Measurements from ENCODE around the gene ANTXR1.

DNA sequence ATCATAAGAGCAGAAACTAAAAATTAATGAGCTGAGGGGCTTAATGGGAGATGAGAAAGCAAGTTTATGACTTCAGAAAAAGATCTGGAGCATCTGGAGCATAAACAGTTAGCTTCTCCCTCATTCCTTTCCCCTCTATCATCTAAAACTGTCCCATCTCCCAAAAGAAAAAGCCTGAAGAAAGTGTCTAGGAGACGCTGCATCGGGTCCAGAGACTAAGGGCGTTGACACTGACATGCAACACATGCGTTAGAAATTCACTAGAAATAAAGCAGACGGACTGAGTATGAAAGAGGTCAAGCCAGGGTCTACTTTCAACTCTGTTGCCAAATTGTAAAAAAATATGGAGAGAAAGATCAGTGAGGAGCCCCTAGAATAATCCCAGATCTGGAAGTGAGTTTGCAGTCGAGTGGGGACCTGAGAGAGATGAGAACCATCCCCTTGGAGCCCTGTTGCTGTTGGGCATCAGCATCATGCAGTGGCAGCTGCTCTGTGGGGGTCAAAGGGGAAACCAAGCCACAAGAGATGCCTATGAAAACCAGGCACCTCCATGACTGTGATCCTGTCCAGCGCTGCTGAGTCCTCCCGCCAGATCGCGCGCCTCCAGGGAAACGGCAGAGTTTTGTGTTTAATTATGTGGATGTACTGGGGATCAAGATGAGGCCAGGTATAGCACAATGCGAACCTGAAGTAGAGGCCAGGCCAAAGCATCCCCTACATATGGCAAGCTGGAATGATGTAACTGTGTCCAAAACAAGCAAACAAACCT is 13.9 kb downstream of the ANTXR1 start:
- TF ChIP-seq EZH2 (IDR thresholded peaks at IDR 0.05; ENCODE audit: borderline replicate concordance, low read depth, low read length, severe bottlenecking) (no peak), POLR2A (IDR thresholded peaks at IDR 0.05; ENCODE audit: low read depth, low read length) (no peak), MYC (IDR thresholded peaks at IDR 0.05; ENCODE audit: low read depth, low read length) (no peak), POLR2AphosphoS5 (IDR thresholded peaks at IDR 0.05; ENCODE audit: insufficient read depth, low read depth, low read length) (no peak), GATA2 (IDR thresholded peaks at IDR 0.05; ENCODE audit: insufficient read depth, insufficient read length, low read depth, low read length) (no peak), JUN (IDR thresholded peaks at IDR 0.05; ENCODE audit: borderline replicate concordance, insufficient read depth, insufficient read length, low read depth) (no peak), FOS (IDR thresholded peaks at IDR 0.05; ENCODE audit: borderline replicate concordance, insufficient read depth, low read length) (no peak)
- TF ChIP-seq, protein P1, sequence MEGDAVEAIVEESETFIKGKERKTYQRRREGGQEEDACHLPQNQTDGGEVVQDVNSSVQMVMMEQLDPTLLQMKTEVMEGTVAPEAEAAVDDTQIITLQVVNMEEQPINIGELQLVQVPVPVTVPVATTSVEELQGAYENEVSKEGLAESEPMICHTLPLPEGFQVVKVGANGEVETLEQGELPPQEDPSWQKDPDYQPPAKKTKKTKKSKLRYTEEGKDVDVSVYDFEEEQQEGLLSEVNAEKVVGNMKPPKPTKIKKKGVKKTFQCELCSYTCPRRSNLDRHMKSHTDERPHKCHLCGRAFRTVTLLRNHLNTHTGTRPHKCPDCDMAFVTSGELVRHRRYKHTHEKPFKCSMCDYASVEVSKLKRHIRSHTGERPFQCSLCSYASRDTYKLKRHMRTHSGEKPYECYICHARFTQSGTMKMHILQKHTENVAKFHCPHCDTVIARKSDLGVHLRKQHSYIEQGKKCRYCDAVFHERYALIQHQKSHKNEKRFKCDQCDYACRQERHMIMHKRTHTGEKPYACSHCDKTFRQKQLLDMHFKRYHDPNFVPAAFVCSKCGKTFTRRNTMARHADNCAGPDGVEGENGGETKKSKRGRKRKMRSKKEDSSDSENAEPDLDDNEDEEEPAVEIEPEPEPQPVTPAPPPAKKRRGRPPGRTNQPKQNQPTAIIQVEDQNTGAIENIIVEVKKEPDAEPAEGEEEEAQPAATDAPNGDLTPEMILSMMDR (IDR thresholded peaks at IDR 0.05; ENCODE audit: extremely low read depth in 1 of 2, insufficient read depth in 1 of 2, low read depth in 1 of 2, low read length in 2 of 2): no peak
- TF ChIP-seq, protein P2, sequence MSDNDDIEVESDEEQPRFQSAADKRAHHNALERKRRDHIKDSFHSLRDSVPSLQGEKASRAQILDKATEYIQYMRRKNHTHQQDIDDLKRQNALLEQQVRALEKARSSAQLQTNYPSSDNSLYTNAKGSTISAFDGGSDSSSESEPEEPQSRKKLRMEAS (IDR thresholded peaks at IDR 0.05; ENCODE audit: insufficient read depth, insufficient read length): no peak
